Heart left ventricle (tissue), 16 donors: Measurements from ENCODE around the gene EMILIN1. TPM values are rescaled to one million over a fixed set of nuclear protein-coding genes. Genes with fewer than 3 reads are reported as not detected.

Source experiments
- ATAC-seq, 4 donors: fragments of 200-7000 bp; cut with Tn5 transposase; one replicate each; pipeline ENCODE4 v1.9.1; 2020 to 2022; ENCODE audit warnings: moderate library complexity in 4 of 4, mild to moderate bottlenecking in 3 of 4, moderate number of reproducible peaks in 1 of 4
- DNase-seq, 5 donors: peaks; one replicate each; pipeline ENCODE4 v3.0.0-alpha.2; 2020
- H3K27ac ChIP-seq, 12 donors: fragments of 200-600 bp; sonication (generic) in 4 of 12; one replicate each; pipeline versions ENCODE4 v1.5.0 to v1.8.0; 2016 to 2022; ENCODE audit warnings: mild to moderate bottlenecking in 2 of 12
- H3K27me3 ChIP-seq, 9 donors: fragments of 200-600 bp; sonication (generic) in 2 of 9; one replicate each; pipeline versions ENCODE4 v1.5.1 to v1.8.0; 2016 to 2022; ENCODE audit warnings: mild to moderate bottlenecking in 3 of 9
- H3K36me3 ChIP-seq, 9 donors: fragments of 200-600 bp; sonication (generic) in 2 of 9; one replicate each; pipeline versions ENCODE4 v1.5.0 to v1.8.0; 2018 to 2022; ENCODE audit warnings: mild to moderate bottlenecking in 2 of 9
- H3K4me1 ChIP-seq, 12 donors: fragments of 200-600 bp; sonication (generic) in 4 of 12; one replicate each; pipeline versions ENCODE4 v1.5.0 to v1.8.0; 2016 to 2022; ENCODE audit warnings: mild to moderate bottlenecking in 3 of 12
- H3K4me3 ChIP-seq, 12 donors: fragments of 200-600 bp; sonication (generic) in 4 of 12; one replicate each; pipeline versions ENCODE4 v1.5.0 to v1.8.0; 2017 to 2022; ENCODE audit warnings: mild to moderate bottlenecking in 9 of 12, moderate library complexity in 4 of 12
- H3K9me3 ChIP-seq, 12 donors: fragments of 200-600 bp; sonication (generic) in 4 of 12; one replicate each; pipeline versions ENCODE4 v1.5.0 to v1.8.0; 2016 to 2022; ENCODE audit warnings: mild to moderate bottlenecking in 1 of 12
- POLR2A ChIP-seq, 2 donors: fragments of 450-650 bp; IDR thresholded peaks; one replicate each; pipeline ENCODE4 v1.6.1; 2017; ENCODE audit warnings: antibody characterized with exemption in 2 of 2, mild to moderate bottlenecking in 2 of 2, moderate library complexity in 2 of 2
- WGBS, 4 donors: extraction: QIAGEN DNeasy Blood & Tissue Kit in 2 of 4; methylation state at CpG; one replicate each; pipeline versions ENCODE4 v1.1.5 to v1.1.7; 2013 to 2018; 5-methylcytosine and 5-hydroxymethylcytosine counted together
- intact Hi-C, 10 donors: fragments of 100-400 bp; cut with DNase I; formaldehyde crosslinking; loops; one replicate each; pipeline versions ENCODE4 v1.11.1 to v1.14.2; 2022
- polyA plus RNA-seq, 2 donors: library from polyadenylated mRNA; stranded (reverse); fragments of 200-250 nt; gene quantifications; one replicate each; pipeline ENCODE4 v1.2.3, GENCODE V29; 2013
- total RNA-seq, 9 donors: library from RNA; depleted of rRNA in 2 of 9; stranded (reverse); fragments of >200 nt in 2 of 9; fragmentation: NEBNext Ultra II Directional in 3 of 9; extraction: Animal tissue kit (Norgen Biotek cat#: 25700) in 3 of 9; gene quantifications; one replicate each; pipeline versions ENCODE4 v1.1.0 to v1.2.4, GENCODE V29; 2016 to 2023
- TF ChIP-seq, protein P1 (sequence below), 12 donors: fragments of 200-600 bp; sonication (generic) in 4 of 12; IDR thresholded peaks; one replicate each; pipeline versions ENCODE4 v1.5.0 to v1.8.0; 2018 to 2022; ENCODE audit warnings: antibody characterized with exemption in 12 of 12, mild to moderate bottlenecking in 5 of 12
- donor health status: ischemic (EF 13 %, LVEDD 7.1; RV severe dilation, severe dysfunction).
- donor health status: healthy with polysubstance abuse.
- donor health status: DM: no; HTN: yes; CAD: no.
- donor health status: DM: no; HTN: no; CAD: no.
- donor health status: ischemic (EF 25% LVEDD 6.9; RV normal size, moderate dysfunction).
- donor health status: ischemic (EF 25% LVEDD 5.7; RV mildly dilated, moderate dysfunction).
- donor health status: healthy.
- donor health status: DM: yes; HTN: yes; CAD: no.
- donor health status: ischemic (EF 35%, LVEDD 5.7; RV mildly dilated, moderate dysfunction).
- donor health status: nonischemic (EF 11% LVEDD 7.7; RV severe dilation, severe dysfunction).
- donor health status: DM: yes; HTN: yes; CAD: no.
- donor health status: PGD.
- donor health status: ischemic (EF 29% LVEDD 5.4; RV normal size, mild dysfunction).
- donor health status: nonischemic (EF 23%, LVEDD 6.1; RV moderate dilation, normal function).

EMILIN1 gene
- total and polyA plus RNA-seq, 11 donors: 7.5 to 76.9 (median 21.0) TPM

DNA sequence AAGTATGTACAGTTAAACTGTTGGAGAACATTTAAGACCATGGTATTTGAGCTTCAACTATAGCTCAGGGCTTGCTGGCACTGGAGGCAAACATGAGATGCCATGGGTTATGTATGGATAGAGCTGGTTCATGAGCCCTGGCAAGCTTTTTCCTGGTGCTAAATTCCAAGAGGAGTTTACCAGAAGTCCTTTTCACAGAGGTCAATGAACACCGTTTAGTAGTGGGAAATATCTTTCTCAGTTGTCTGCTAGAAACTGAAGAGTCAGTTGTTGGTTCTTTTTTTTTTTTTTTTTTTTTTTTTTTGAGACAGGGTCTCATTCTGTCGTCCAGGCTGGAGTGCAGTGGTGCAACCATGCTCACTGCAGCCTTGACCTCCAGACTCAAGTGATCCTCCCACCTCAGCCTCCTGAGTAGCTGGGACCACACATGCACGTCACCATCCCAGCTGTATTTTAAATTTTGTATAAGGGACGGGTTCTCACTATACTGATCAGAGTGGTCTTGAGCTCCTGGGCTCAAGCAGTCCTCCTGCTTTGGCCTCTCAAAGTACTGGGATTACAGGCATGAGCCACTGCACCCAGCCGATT lies 9.5 kb downstream of the EMILIN1 start:
- ATAC-seq: no peak
- Histone ChIP-seq H3K36me3 (no peaks in the 10 kb centered on the region), H3K4me1 (peaks cover 4 to 32% (median 16%) of the 10 kb centered on the region in 12 donors), H3K4me3 (peak overlapping the region in 1 of 12 donors; percentile 77), H3K9me3 (no peaks in the 10 kb centered on the region), H3K27ac (no peak overlapping the region), H3K27me3 (no peaks in the 10 kb centered on the region)
- no peak for DNase-seq
- WGBS, 4 donors: 83 to 91% (median 84%) methylated on average over 5 of the region's 5 CpGs
- TF ChIP-seq, protein P1, sequence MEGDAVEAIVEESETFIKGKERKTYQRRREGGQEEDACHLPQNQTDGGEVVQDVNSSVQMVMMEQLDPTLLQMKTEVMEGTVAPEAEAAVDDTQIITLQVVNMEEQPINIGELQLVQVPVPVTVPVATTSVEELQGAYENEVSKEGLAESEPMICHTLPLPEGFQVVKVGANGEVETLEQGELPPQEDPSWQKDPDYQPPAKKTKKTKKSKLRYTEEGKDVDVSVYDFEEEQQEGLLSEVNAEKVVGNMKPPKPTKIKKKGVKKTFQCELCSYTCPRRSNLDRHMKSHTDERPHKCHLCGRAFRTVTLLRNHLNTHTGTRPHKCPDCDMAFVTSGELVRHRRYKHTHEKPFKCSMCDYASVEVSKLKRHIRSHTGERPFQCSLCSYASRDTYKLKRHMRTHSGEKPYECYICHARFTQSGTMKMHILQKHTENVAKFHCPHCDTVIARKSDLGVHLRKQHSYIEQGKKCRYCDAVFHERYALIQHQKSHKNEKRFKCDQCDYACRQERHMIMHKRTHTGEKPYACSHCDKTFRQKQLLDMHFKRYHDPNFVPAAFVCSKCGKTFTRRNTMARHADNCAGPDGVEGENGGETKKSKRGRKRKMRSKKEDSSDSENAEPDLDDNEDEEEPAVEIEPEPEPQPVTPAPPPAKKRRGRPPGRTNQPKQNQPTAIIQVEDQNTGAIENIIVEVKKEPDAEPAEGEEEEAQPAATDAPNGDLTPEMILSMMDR (IDR thresholded peaks at IDR 0.05): no peak
- no peak for TF ChIP-seq POLR2A (IDR thresholded peaks at IDR 0.05)
- intact Hi-C loops: loop anchor here in 8 of 10 donors (2.0 to 10.0 kb wide), 6 partner anchors 36 to 127 kb away; partner anchors contain the start of genes TMEM214 (in 5 of the 8) and AGBL5 (in 3 of the 8)

DNA sequence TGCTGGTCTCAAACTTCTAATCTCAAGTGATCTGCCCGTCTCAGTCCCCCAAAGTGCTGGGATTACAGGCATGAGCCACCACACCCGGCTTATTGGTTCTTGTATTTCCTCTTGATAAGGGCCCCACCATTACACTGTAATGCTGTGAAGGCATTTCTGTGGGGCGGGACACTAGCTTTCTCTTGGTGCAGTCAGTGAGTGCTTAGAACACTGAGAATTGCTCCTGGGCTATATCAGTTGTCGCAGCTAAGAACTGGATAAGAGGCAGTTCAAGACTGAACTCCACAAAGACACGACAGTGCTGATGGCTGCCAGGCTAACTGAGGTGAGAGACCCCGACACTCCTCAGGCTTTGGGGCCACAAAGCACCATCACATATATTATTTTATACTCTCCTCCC lies 10.2 kb downstream of the EMILIN1 start:
- no peak overlapping the region for H3K4me3 ChIP-seq
- no peak overlapping the region for H3K27ac ChIP-seq
- no peaks in the 10 kb centered on the region for H3K9me3 ChIP-seq
- no peak for DNase-seq
- TF ChIP-seq, protein P1 (IDR thresholded peaks at IDR 0.05): no peak
- no peak for TF ChIP-seq POLR2A (IDR thresholded peaks at IDR 0.05)
- no peaks in the 10 kb centered on the region for H3K36me3 ChIP-seq
- intact Hi-C loops: loop anchor here in 7 of 10 donors (5.0 to 10.0 kb wide), 4 partner anchors 36 to 126 kb away; partner anchors contain the start of genes TMEM214 (in 5 of the 7) and AGBL5 (in 1 of the 7)
- peaks cover 4 to 29% (median 16%) of the 10 kb centered on the region in 12 donors for H3K4me1 ChIP-seq
- no peaks in the 10 kb centered on the region for H3K27me3 ChIP-seq
- no peak for ATAC-seq
- 85 to 91% (median 87%) methylated on average over 5 to 6 of the region's 6 CpGs for WGBS, 4 donors

DNA sequence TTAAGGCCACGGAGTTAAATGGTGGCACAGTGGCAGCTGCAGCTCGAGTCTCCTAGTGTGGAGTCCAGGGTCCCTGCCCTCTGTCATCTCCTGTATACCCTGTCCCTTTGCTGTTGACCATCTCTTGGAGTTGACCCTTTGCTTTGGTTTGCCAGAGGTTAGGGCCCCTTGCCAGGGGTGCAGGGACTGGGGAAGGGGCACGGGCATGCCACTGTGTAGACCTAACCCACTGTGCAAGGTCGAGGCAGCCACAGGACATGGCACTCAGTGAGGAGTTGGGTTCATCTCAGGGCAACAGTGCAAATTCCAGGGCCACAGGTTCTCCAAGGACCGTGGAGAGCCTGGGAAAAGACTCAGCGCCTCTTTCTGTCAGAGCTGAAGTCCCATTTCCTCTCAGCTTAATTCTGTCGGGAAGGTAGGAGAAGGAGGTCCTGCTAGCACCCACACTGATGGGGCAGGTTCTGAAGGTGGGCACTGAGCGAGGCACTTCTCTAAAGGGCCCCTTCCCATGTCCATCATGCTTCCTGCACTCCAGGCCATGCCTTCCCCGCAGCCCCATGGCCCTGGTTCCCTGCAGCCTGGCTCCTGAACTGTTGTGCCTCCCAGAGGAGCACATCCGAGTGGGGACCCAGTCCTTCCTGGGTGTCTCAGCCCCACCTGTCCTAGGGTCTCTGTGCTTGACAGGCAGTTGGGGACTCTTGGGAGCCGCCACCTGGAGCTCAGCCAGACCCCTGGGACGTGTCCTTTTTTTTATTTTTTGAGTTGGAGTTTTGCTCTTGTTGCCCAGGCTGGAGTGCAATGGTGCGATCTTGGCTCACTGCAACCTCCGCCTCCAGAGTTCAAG lies 10.9 kb downstream of the EMILIN1 start:
- intact Hi-C loops: loop anchor here in 7 of 10 donors (5.0 to 10.0 kb wide), 4 partner anchors 37 to 127 kb away; partner anchors contain the start of genes TMEM214 (in 5 of the 7) and AGBL5 (in 1 of the 7)
- H3K27ac ChIP-seq: no peak overlapping the region
- H3K36me3 ChIP-seq: no peaks in the 10 kb centered on the region
- H3K4me1 ChIP-seq: peaks cover 4 to 25% (median 16%) of the 10 kb centered on the region in 12 donors
- WGBS, 4 donors: 86 to 92% (median 90%) methylated on average over 11 to 14 of the region's 14 CpGs
- H3K9me3 ChIP-seq: no peaks in the 10 kb centered on the region
- H3K4me3 ChIP-seq: no peak overlapping the region
- TF ChIP-seq, protein P1 (IDR thresholded peaks at IDR 0.05): no peak
- no peak for TF ChIP-seq POLR2A (IDR thresholded peaks at IDR 0.05)
- no peaks in the 10 kb centered on the region for H3K27me3 ChIP-seq
- ATAC-seq: no peak
- DNase-seq: peak in 2 of 5 donors; percentile 7 to 44
